Hepatocyte (in vitro differentiated cells): ENCODE results near the gene ZNF750.

Source experiments
- CTCF ChIP-seq: fragments of 200-600 bp; sonication (generic); IDR thresholded peaks from 2 replicates; pipeline ENCODE4 v1.5.1; 2016; ENCODE audit warnings: antibody characterized with exemption, mild to moderate bottlenecking; ENCODE audit not compliant: poor library complexity
- EZH2 ChIP-seq: fragments of 200-600 bp; sonication (generic); IDR thresholded peaks from 2 replicates; pipeline ENCODE4 v1.6.1; 2016; ENCODE audit warnings: antibody characterized with exemption, mild to moderate bottlenecking, borderline replicate concordance
- EZH2phosphoT487 ChIP-seq: fragments of 200-600 bp; sonication (generic); IDR thresholded peaks from one replicate; pipeline ENCODE4 v1.6.1; 2018; ENCODE audit warnings: antibody characterized with exemption, mild to moderate bottlenecking, low read depth, moderate library complexity; ENCODE audit not compliant: unreplicated experiment, severe bottlenecking

GRCh38 chr17:82828875-82829487 lies 10.8 kb downstream of the ZNF750 start:
- no peak for TF ChIP-seq CTCF
- no peak for TF ChIP-seq EZH2
- no peak for TF ChIP-seq EZH2phosphoT487
